Neural cell (in vitro differentiated cells): Measurements from ENCODE around the gene RUNDC3A. TPM values are rescaled to one million over a fixed set of nuclear protein-coding genes. Genes with fewer than 3 reads are reported as not detected.

Experiments used
- H2AFZ ChIP-seq: fragments of 200-600, 300-800 bp; sonication (generic), shearing (Covaris generic); 2 replicates; pipeline ENCODE4 v1.6.0; 2014; ENCODE audit warnings: low read depth, mild to moderate bottlenecking, antibody characterized with exemption, low read length, moderate library complexity
- H3F3A ChIP-seq: fragments of 200-600 bp; shearing (Covaris generic); 2 replicates; pipeline ENCODE4 v1.6.1; 2016; ENCODE audit warnings: mild to moderate bottlenecking, moderate library complexity, mixed read lengths, antibody characterized with exemption, low read length; ENCODE audit not compliant: insufficient read depth, poor library complexity, severe bottlenecking
- H3K27ac ChIP-seq: fragments of 200-600, 300-800 bp; sonication (generic), shearing (Covaris generic); 2 replicates; pipeline ENCODE4 v1.5.1; 2014; ENCODE audit warnings: mild to moderate bottlenecking, low read length, moderate library complexity
- H3K27me3 ChIP-seq: fragments of 300-800, 200-600 bp; sonication (generic), shearing (Covaris generic); 2 replicates; pipeline ENCODE4 v1.6.0; 2014; ENCODE audit warnings: mild to moderate bottlenecking, low read depth, low read length, moderate library complexity; ENCODE audit not compliant: insufficient read depth
- H3K36me3 ChIP-seq: fragments of 300-800, 200-600 bp; sonication (generic), shearing (Covaris generic); 2 replicates; pipeline ENCODE4 v1.5.1; 2014; ENCODE audit warnings: mild to moderate bottlenecking, antibody characterized with exemption, low read length, moderate library complexity; ENCODE audit not compliant: insufficient read depth
- H3K4me2 ChIP-seq: fragments of 300-800, 200-600 bp; sonication (generic), shearing (Covaris generic); 2 replicates; pipeline ENCODE4 v1.6.0; 2014; ENCODE audit warnings: mild to moderate bottlenecking, low read length
- H3K4me3 ChIP-seq: fragments of 300-800, 200-600 bp; sonication (generic), shearing (Covaris generic); 2 replicates; pipeline ENCODE4 v1.5.1; 2014; ENCODE audit warnings: mild to moderate bottlenecking, low read length, moderate library complexity
- H3K79me2 ChIP-seq: fragments of 200-600 bp; shearing (Covaris generic); replicated peaks from 2 replicates; pipeline ENCODE4 v1.6.0; 2014; ENCODE audit warnings: mild to moderate bottlenecking, low read length, moderate library complexity; ENCODE audit not compliant: insufficient read depth
- H3K9ac ChIP-seq: fragments of 300-800, 200-600 bp; sonication (generic), shearing (Covaris generic); 2 replicates; pipeline ENCODE4 v1.6.1; 2016; ENCODE audit warnings: mild to moderate bottlenecking, low read length, mixed read lengths
- H3K9me2 ChIP-seq: fragments of 200-600 bp; shearing (Covaris generic); 2 replicates; pipeline ENCODE4 v1.6.1; 2016; ENCODE audit warnings: mild to moderate bottlenecking, low read length, mixed read lengths; ENCODE audit not compliant: insufficient read depth
- H3K9me3 ChIP-seq: fragments of 200-600, 300-800 bp; sonication (generic), shearing (Covaris generic); 2 replicates; pipeline ENCODE4 v1.6.1; 2016; ENCODE audit warnings: mild to moderate bottlenecking, mixed run types, low read length, moderate library complexity, mixed read lengths
- H4K20me1 ChIP-seq: fragments of 200-600 bp; shearing (Covaris generic); 2 replicates; pipeline ENCODE4 v1.6.1; 2016; ENCODE audit warnings: mild to moderate bottlenecking, mixed run types; ENCODE audit not compliant: insufficient read depth
- CTCF ChIP-seq: fragments of 450-650 bp; IDR thresholded peaks from 2 replicates; pipeline ENCODE4 v1.5.1; 2014; ENCODE audit warnings: antibody characterized with exemption, mild to moderate bottlenecking, moderate library complexity; ENCODE audit not compliant: poor library complexity, severe bottlenecking
- EP300 ChIP-seq: fragments of 450-650 bp; conservative IDR thresholded peaks from 2 replicates; pipeline ENCODE4 v1.6.1; 2014; ENCODE audit warnings: antibody characterized with exemption, mild to moderate bottlenecking, moderate library complexity; ENCODE audit not compliant: poor library complexity, severe bottlenecking
- EZH2 ChIP-seq: fragments of 200-600, 300-800 bp; shearing (Covaris generic), sonication (generic); IDR thresholded peaks from 2 replicates; pipeline ENCODE4 v1.6.1; 2014; ENCODE audit warnings: antibody characterized with exemption, low read length, borderline replicate concordance, mild to moderate bottlenecking; ENCODE audit not compliant: insufficient read depth, poor library complexity, severe bottlenecking
- MXI1 ChIP-seq: fragments of 450-650 bp; conservative IDR thresholded peaks from 2 replicates; pipeline ENCODE4 v1.6.1; 2014; ENCODE audit warnings: antibody characterized with exemption, mild to moderate bottlenecking; ENCODE audit not compliant: poor library complexity, severe bottlenecking
- POLR2AphosphoS5 ChIP-seq: IDR thresholded peaks from 2 replicates; pipeline ENCODE4 v1.6.1; 2012
- RAD21 ChIP-seq: fragments of 450-650 bp; conservative IDR thresholded peaks from 2 replicates; pipeline ENCODE4 v1.6.1; 2014; ENCODE audit warnings: antibody characterized with exemption, mild to moderate bottlenecking, moderate library complexity
- REST ChIP-seq: IDR thresholded peaks from 2 replicates; pipeline ENCODE4 v1.6.1; 2012; ENCODE audit warnings: borderline replicate concordance
- SMC3 ChIP-seq: fragments of 450-650 bp; conservative IDR thresholded peaks from 2 replicates; pipeline ENCODE4 v1.6.1; 2014; ENCODE audit warnings: antibody characterized with exemption, mild to moderate bottlenecking, moderate library complexity; ENCODE audit not compliant: poor library complexity
- TAF1 ChIP-seq: IDR thresholded peaks from 2 replicates; pipeline ENCODE4 v1.6.1; 2012; ENCODE audit warnings: low read depth
- polyA plus RNA-seq: library from polyadenylated mRNA; depleted of rRNA; stranded (reverse); fragments of >200 nt; gene quantifications from 2 replicates; pipeline ENCODE4 v1.2.3, GENCODE V29; 2014

Gene RUNDC3A
- polyA plus RNA-seq, 1 donor from 2014 or later, result 279 TPM

- no peaks in the 10 kb centered on the region for H3F3A ChIP-seq
- H3K36me3 ChIP-seq, result no peaks in the 10 kb centered on the region
- H2AFZ ChIP-seq, result no peak overlapping the region
- no peak overlapping the region for H3K27ac ChIP-seq
- no peaks in the 10 kb centered on the region for H3K9me2 ChIP-seq
- no peak overlapping the region for H3K4me3 ChIP-seq
- TF ChIP-seq EZH2 (no peak), CTCF (no peak), REST (no peak), RAD21 (no peak), POLR2AphosphoS5 (no peak), MXI1 (no peak), EP300 (no peak), SMC3 (no peak), TAF1 (no peak)
- no peak overlapping the region for H3K4me2 ChIP-seq
- H4K20me1 ChIP-seq, result peaks cover 11% of the 10 kb centered on the region
- no peaks in the 10 kb centered on the region for H3K9me3 ChIP-seq
- H3K79me2 ChIP-seq, result no peaks in the 10 kb centered on the region
- H3K9ac ChIP-seq, result no peak overlapping the region
- H3K27me3 ChIP-seq, result no peaks in the 10 kb centered on the region
These were observed 43.1 kb downstream of the RUNDC3A start for GRCh38 chr17:44351464-44351863.

- H4K20me1 ChIP-seq, result peaks cover 15% of the 10 kb centered on the region
- H3K9ac ChIP-seq, result no peak overlapping the region
- no peak overlapping the region for H3K4me3 ChIP-seq
- H3K27me3 ChIP-seq, result no peaks in the 10 kb centered on the region
- H3K79me2 ChIP-seq, result no peaks in the 10 kb centered on the region
- no peaks in the 10 kb centered on the region for H3F3A ChIP-seq
- no peak for TF ChIP-seq TAF1
- TF ChIP-seq SMC3, result no peak
- TF ChIP-seq POLR2AphosphoS5, result no peak
- no peak for TF ChIP-seq REST
- TF ChIP-seq CTCF, result no peak
- no peak for TF ChIP-seq EP300
- no peak for TF ChIP-seq RAD21
- H3K9me3 ChIP-seq, result no peaks in the 10 kb centered on the region
- H3K27ac ChIP-seq, result no peak overlapping the region
- no peak overlapping the region for H2AFZ ChIP-seq
- no peaks in the 10 kb centered on the region for H3K36me3 ChIP-seq
- H3K4me2 ChIP-seq, result no peak overlapping the region
- no peaks in the 10 kb centered on the region for H3K9me2 ChIP-seq
These were observed 43.8 kb downstream of the RUNDC3A start for GRCh38 chr17:44351961-44352827.
